Right atrium auricular region (tissue), 2 donors: ENCODE results near the gene RPS6KA4. TPM values are rescaled to one million over a fixed set of nuclear protein-coding genes. Genes with fewer than 3 reads are reported as not detected.

Source experiments
- DNase-seq: peaks from one replicate; pipeline ENCODE4 v3.0.0-alpha.2; 2019; ENCODE audit warnings: low spot score
- H3K27ac ChIP-seq, 2 donors: fragments of 200-600 bp; sonication (generic); 1 replicate in 1 of 2; 2 replicates in 1 of 2; pipeline ENCODE4 v1.5.1; 2016 to 2019
- H3K27me3 ChIP-seq, 2 donors: fragments of 200-600 bp; sonication (generic); one replicate each; pipeline versions ENCODE4 v1.5.1 to v1.6.0; 2017 to 2019
- H3K36me3 ChIP-seq: fragments of 200-600 bp; sonication (generic); one replicate; pipeline ENCODE4 v1.5.1; 2016
- H3K4me1 ChIP-seq, 2 donors: fragments of 200-600 bp; sonication (generic); one replicate each; pipeline versions ENCODE4 v1.5.1 to v1.6.0; 2017 to 2019
- H3K4me3 ChIP-seq, 2 donors: fragments of 200-600 bp; sonication (generic); 1 replicate in 1 of 2; 2 replicates in 1 of 2; pipeline ENCODE4 v1.5.1; 2017 to 2019; ENCODE audit warnings: mild to moderate bottlenecking in 1 of 2, moderate library complexity in 1 of 2
- H3K9me3 ChIP-seq, 2 donors: fragments of 200-600 bp; sonication (generic); one replicate each; pipeline ENCODE4 v1.5.1; 2019
- CTCF ChIP-seq, 2 donors: fragments of 200-600 bp; sonication (generic); IDR thresholded peaks; one replicate each; pipeline ENCODE4 v1.5.1; 2019; ENCODE audit warnings: antibody characterized with exemption in 2 of 2
- total RNA-seq, 2 donors: library from RNA; depleted of rRNA; stranded (reverse); fragments of >200 nt; gene quantifications; one replicate each; pipeline ENCODE4 v1.1.0, GENCODE V29; 2016

Gene RPS6KA4
- total RNA-seq, 2 donors from 2014 or later = 11.4 to 22.2 TPM

- Histone ChIP-seq H3K36me3 (no peaks in the 10 kb centered on the region), H3K9me3 (no peaks in the 10 kb centered on the region), H3K4me1 (peaks cover 0 to 11% of the 10 kb centered on the region in 2 donors), H3K27me3 (no peaks in the 10 kb centered on the region), H3K27ac (no peak overlapping the region), H3K4me3 (no peak overlapping the region)
- no peak for TF ChIP-seq CTCF (IDR thresholded peaks at IDR 0.05)
- DNase-seq = no peak
Measured at GRCh38 chr11:64409278-64409677, 50.3 kb downstream of the RPS6KA4 start.

GRCh38 chr11:64409707-64410403, 50.9 kb downstream of the RPS6KA4 start:
- no peaks in the 10 kb centered on the region for H3K36me3 ChIP-seq
- TF ChIP-seq CTCF (IDR thresholded peaks at IDR 0.05) = no peak

GRCh38 chr11:64410404-64410734, 51.4 kb downstream of the RPS6KA4 start:
- no peak for DNase-seq
- no peak for TF ChIP-seq CTCF (IDR thresholded peaks at IDR 0.05)
- Histone ChIP-seq H3K4me1 (peaks cover 0 to 11% of the 10 kb centered on the region in 2 donors), H3K9me3 (no peaks in the 10 kb centered on the region), H3K27ac (no peak overlapping the region), H3K4me3 (no peak overlapping the region), H3K36me3 (no peaks in the 10 kb centered on the region), H3K27me3 (no peaks in the 10 kb centered on the region)

More at GRCh38 chr11:64409707-64410403, 50.9 kb downstream of the RPS6KA4 start:
- Histone ChIP-seq H3K27me3 (no peaks in the 10 kb centered on the region), H3K27ac (no peak overlapping the region), H3K4me1 (peaks cover 0 to 11% of the 10 kb centered on the region in 2 donors), H3K9me3 (no peaks in the 10 kb centered on the region), H3K4me3 (no peak overlapping the region)
- DNase-seq = no peak

GRCh38 chr11:64413417-64413816, 54.5 kb downstream of the RPS6KA4 start:
- Histone ChIP-seq H3K27me3 (no peaks in the 10 kb centered on the region), H3K4me3 (no peak overlapping the region), H3K36me3 (no peaks in the 10 kb centered on the region), H3K4me1 (no peaks in the 10 kb centered on the region), H3K27ac (no peak overlapping the region), H3K9me3 (no peaks in the 10 kb centered on the region)
- no peak for TF ChIP-seq CTCF (IDR thresholded peaks at IDR 0.05)
- no peak for DNase-seq

- no peak for TF ChIP-seq CTCF (IDR thresholded peaks at IDR 0.05)
- no peaks in the 10 kb centered on the region for H3K36me3 ChIP-seq
- H3K27me3 ChIP-seq = no peaks in the 10 kb centered on the region
- no peaks in the 10 kb centered on the region for H3K9me3 ChIP-seq
- no peak overlapping the region for H3K27ac ChIP-seq
- no peaks in the 10 kb centered on the region for H3K4me1 ChIP-seq
- no peak for DNase-seq
- H3K4me3 ChIP-seq = no peak overlapping the region
Measured at GRCh38 chr11:64415286-64415685, 56.3 kb downstream of the RPS6KA4 start.
